Hypothalamus (tissue), 51 donors: ENCODE results near the gene MPST.

Experiments
- DNase-seq, 51 donors: peaks; one replicate each; lab custom pipeline; 2025; lab: John Stamatoyannopoulos, UW

MPST gene

DNA sequence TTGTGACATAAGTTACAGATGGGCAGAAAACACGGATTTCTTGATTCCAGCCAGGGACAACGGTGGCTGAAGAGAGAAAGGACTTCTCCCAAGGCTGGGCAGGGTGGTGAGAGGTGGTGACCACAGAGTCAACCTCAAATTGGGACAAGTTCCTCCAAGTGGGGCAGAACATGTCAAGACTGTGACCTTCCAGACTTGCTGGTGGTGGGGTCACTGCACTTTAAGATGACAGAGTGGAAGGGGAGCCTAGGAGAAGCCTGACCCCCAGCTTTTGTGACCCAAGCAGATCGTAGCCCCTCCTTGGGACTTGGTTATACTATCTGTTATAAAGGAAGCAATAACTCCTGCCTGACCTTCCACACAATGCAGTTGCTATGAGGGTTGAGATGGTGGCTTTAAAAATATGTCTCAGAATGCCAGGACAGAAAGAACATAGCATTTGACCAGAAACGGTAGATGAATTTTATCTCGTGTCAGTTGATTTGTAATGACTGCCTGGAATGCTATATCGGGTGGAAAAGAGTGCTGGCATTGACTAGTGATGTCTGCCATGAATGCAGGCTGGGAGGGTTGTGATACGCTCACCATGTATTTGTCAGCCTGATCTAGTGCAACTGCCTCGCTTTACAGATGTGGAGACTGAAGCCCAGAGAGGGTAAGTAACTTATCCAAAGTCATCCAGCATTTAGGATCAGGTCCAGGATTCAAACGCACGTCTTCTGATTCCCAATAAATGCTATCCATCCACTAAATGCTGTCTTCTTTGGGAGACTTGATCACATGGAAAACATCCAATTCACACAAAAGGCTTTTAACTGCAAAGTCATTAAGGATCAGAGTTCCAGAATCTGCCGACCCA lies 18.6 kb upstream of the MPST start:
- DNase-seq: no peak

- DNase-seq: no peak
These were observed 17.7 kb upstream of the MPST start for GRCh38 chr22:37001826-37002225.

DNA sequence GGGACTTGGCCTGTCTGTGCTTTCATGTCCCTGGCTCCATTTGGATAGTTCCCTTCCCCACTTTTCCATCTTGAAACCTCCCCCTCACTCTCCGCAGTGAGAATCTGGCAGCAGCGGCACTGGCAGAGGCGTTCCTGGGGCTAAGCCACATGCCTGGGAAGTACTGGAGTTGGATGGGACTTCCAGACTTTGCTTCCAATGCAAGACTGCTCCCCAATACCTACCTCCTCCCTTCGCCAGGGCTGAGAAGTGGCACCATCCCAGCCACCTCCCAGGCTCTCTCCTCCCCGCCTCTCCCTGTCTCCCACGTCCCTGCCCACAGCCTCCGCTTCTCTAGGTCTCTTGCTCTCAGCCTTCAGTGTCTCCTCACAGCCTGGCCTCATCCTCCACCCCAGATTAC lies 16.9 kb upstream of the MPST start:
- DNase-seq: peak in 2 of 51 donors; percentile 16 to 24

DNA sequence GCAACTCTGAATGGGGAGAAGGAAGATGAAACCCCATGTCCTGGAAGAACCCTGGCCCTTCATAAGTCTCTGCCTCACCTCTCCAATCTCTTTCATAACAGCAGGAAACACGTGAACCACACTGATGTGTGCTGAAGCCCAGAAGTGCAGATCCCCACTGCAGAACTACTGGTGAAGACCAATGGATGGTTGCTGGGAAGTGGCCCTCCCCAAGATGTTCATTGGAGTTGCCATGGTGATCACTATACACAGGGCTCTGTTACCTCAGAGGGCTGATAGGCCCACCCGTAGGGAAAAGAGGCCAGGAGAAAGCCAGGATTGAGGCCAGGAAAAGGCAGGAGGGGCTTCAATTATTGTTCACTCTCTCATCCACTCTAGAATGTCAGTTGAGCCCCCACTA lies 11.9 kb upstream of the MPST start:
- no peak for DNase-seq

- DNase-seq: no peak
These were observed 11.2 kb upstream of the MPST start for GRCh38 chr22:37008365-37008764.

- DNase-seq: no peak
These were observed 10.1 kb upstream of the MPST start for GRCh38 chr22:37009490-37009889.

- no peak for DNase-seq
These were observed 9.4 kb upstream of the MPST start for GRCh38 chr22:37010174-37010573.

DNA sequence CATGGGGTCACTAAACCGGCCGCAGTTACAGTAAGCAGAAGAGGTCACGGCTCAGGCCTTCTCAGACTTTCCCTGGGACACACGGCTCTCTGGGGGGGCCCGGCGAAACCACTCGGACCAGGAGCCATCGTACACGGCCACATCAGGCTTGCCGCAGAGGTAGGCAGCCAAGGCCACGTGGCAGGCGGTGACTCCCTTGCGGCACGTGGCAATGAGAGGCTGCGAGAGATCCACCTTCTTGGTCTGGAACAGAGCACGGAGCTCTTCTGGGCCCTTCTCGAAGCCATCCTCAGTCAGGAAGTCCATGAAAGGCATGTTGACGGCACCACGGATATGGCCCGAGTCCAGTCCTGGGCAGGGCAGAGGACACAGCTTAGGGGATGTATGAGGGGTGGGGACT lies 8.6 kb upstream of the MPST start:
- DNase-seq: no peak

DNA sequence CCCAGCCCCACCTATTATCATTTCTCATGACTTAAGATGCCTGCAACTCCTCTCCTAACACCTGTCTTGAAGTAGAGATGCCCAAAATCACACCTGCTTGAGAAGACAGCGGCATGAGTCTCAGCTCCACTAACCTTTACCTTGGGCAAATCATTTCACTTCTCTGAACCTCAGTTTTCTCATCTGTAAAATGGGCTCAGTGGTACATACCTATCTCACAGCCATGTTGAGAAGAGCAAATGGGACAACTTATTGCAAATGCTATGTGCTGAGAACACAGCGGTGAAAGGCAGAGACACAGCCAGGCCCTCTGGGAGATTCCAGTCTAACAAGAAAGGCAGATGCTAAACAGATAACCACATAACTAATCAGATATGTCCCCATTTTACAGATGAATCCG lies 8.1 kb upstream of the MPST start:
- no peak for DNase-seq

GRCh38 chr22:37012262-37012904 lies 7.2 kb upstream of the MPST start:
- DNase-seq: peak in 25 of 51 donors; percentile 11 to 70 (median 44)

DNA sequence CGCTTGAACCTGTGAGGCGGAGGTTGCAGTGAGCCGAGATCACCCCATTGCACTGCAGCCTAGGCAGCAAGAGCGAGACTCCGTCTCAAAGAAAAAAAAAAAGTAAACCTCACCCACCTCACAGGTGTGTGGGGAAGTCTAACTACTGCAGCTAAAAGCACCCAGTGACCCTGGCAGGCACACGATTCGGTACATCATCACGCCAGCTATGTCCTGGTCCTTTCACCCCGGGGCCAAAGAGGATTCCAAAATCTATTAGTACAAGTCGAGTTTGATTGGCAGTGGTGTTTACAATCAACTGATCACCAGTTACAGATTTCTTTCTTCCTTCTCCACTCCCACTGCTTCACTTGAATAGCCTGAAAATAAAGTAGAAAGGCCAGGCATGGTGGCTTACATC lies 6.6 kb upstream of the MPST start:
- DNase-seq: no peak

GRCh38 chr22:37014415-37014806 lies 5.1 kb upstream of the MPST start:
- no peak for DNase-seq

DNA sequence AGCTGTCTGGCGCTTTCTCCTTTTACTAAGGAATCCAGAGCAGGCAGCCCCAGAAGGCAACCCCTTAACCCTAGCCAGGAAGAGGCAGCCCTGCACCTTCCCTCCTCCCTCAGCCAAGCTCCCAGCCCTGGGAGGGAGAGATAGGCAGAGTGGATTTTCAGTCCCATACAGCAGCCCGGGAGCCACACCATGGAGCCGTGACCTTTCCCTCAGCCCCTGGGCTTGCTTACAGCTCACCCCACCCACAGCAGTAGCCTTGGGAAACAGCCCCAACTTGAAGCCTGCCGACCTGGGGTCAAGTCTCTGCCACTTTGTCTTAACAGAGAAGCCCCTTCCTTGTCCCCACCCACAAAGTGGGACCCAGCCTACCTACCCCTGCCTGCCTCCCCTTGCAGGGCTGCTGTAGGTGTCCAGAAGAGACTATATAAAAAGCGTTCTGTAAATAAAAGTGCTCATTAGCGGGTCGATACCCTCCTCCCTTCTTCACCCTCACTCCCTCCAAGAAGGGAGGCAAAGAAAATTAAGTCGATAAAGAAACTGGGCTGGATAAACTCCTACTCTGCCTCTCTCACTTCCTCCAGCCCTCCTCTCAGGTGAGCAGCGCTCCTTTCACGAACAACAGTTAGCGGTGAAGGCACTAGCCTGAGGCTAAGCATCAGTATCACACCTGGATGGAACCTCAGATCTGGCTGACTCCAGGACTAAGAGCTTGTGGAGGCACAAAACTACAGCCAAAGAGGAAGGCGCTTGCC lies 4.5 kb upstream of the MPST start:
- DNase-seq: no peak

- no peak for DNase-seq
These were observed 4.0 kb upstream of the MPST start for GRCh38 chr22:37015587-37015878.

DNA sequence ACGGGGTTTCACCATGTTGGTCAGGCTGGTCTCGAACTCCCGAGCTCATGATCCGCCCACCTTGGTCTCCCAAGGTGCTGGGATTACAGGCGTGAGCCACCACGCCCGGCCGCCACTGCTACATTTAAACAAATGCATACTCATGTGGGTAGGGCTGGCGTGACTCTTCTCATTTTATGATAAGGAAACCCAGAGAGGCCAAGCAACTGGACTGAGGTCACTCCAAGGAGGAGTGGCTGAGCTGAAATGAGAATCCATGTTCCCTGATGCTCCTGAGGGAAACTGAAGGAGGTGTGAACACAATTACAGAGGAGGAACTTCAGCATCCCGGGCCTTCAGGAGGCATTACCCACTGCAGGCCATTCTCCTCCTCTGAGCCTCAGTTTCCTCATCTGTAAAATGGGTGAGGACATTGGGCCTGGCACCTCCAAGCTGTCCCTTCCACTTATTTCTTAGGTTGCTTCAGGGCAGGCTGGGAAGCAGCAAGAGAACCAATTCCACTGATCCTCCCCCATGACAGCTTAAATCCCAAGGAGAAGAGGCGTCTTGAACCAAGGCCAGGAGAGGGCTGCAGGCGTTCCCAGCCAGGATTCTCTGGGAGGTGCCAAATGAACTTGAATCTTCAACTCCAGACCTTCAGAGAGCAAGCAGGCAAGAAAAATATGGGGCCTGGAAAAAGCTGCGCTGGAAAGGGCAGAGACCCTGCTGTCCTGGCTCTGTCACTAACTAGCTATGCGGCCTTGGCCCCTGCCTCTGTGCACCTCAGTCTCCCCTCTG lies 3.2 kb upstream of the MPST start:
- no peak for DNase-seq

- peak in 2 of 51 donors; percentile 25 to 32 for DNase-seq
These were observed 2.2 kb upstream of the MPST start for GRCh38 chr22:37017356-37017755.

GRCh38 chr22:37018086-37018814 lies 1.3 kb upstream of the MPST start:
- DNase-seq: peak in 5 of 51 donors; percentile 20 to 65 (median 47)

DNA sequence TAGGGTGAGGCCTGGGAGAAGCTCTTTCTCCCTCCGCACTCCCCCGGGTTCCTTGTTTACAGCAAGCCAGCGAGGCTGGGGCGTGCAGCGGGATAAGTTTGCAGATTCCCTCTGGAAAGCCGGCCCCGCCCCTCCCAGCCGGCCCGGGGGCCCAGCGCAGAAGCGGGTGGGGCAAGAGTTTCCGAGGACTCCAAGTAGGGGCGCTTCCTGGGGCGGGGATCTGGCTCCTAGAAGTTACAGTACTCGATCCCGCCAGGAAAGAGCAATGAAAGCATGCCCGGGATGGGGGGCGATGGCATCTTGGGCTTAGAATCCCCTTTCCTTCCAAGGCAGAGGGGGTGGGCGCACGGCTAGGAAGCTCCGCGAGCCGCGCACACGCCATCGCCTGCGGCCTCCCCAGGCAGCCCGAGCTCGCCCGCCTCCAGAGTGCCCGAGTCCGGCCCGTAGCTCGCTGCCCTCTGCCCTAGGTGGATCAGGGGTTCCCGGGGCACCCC lies 680 bp upstream of the MPST start:
- DNase-seq: peak in 24 of 51 donors; percentile 24 to 69 (median 49)

- DNase-seq: peak in 12 of 51 donors; percentile 27 to 63 (median 46)
These were observed 594 bp downstream of the MPST start for GRCh38 chr22:37020192-37020479.

GRCh38 chr22:37021041-37021440 lies 1.5 kb downstream of the MPST start:
- DNase-seq: no peak
